ENCODE measurements around the gene IGSF9.

DNA sequence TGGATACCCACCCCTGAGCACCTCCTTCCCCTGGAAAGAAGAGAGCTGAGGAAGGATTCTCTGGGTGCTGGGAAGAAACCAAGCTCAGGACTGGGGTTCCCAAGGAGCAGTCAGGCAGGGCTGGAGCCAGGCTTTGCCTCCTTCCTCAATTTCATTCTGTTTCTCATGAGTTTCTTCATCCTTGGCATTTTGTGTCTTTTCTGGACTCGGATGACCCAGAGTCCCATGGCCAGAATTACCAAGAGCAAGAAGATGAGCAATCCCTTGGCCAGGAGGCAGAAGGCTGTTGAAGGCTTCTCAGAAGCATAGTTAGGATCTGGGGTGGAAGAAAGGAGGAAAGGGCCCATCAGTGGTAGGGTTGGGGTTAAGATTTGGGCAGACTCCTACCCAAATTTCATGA is 6.1 kb upstream of the IGSF9 start:
- no peak for TF ChIP-seq EP300 (conservative IDR thresholded peaks at IDR 0.05; ENCODE audit: poor library complexity, severe bottlenecking)
- TF ChIP-seq, protein P1, sequence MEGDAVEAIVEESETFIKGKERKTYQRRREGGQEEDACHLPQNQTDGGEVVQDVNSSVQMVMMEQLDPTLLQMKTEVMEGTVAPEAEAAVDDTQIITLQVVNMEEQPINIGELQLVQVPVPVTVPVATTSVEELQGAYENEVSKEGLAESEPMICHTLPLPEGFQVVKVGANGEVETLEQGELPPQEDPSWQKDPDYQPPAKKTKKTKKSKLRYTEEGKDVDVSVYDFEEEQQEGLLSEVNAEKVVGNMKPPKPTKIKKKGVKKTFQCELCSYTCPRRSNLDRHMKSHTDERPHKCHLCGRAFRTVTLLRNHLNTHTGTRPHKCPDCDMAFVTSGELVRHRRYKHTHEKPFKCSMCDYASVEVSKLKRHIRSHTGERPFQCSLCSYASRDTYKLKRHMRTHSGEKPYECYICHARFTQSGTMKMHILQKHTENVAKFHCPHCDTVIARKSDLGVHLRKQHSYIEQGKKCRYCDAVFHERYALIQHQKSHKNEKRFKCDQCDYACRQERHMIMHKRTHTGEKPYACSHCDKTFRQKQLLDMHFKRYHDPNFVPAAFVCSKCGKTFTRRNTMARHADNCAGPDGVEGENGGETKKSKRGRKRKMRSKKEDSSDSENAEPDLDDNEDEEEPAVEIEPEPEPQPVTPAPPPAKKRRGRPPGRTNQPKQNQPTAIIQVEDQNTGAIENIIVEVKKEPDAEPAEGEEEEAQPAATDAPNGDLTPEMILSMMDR (IDR thresholded peaks at IDR 0.05; ENCODE audit: poor library complexity, severe bottlenecking), result no peak
- TF ChIP-seq POLR2AphosphoS5 (IDR thresholded peaks at IDR 0.05), result no peak

Data from neural cell (in vitro differentiated cells).